GM23248 (cell line): ENCODE data around the gene ESYT2.

Experiments
- EZH2 ChIP-seq: fragments of 200-600 bp; sonication (generic); IDR thresholded peaks from 2 replicates; pipeline ENCODE4 v1.6.1; 2018; ENCODE audit warnings: antibody characterized with exemption, mild to moderate bottlenecking; ENCODE audit not compliant: insufficient read depth, poor library complexity, severe bottlenecking
- EZH2phosphoT487 ChIP-seq: fragments of 200-600 bp; sonication (generic); IDR thresholded peaks from 2 replicates; pipeline ENCODE4 v1.6.1; 2018; ENCODE audit warnings: antibody characterized with exemption, moderate library complexity, mild to moderate bottlenecking, low read depth; ENCODE audit not compliant: insufficient read depth

DNA sequence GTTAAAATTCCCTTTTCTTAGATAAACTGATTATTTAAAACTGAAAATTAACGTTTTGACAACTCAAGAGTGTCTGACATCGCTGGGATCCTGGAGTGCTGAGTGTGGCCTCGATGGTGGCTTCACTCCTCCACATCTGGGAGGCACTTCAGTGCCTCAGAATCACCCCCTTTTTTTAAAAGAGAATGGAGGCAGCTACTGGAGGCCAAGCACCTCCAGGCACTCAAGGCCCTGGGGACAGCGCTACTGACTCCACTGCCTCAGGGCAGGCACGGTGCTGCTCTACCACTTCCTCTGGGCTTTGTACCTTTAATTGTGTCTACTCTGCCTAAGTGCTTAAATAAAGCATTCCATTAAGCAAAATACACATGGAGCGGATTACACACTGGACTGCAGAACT, 97.5 kb downstream of the ESYT2 start:
- TF ChIP-seq EZH2 (no peak), EZH2phosphoT487 (no peak)
